C4-2B (cell line): ENCODE results near the gene KCTD13.

Experiments
- CTCF ChIP-seq: fragments of 450-650 bp; conservative IDR thresholded peaks from 2 replicates; pipeline ENCODE4 v1.5.1; 2017; ENCODE audit warnings: mild to moderate bottlenecking
- ZFX ChIP-seq: fragments of 450-650 bp; IDR thresholded peaks from 2 replicates; pipeline ENCODE4 v1.6.1; 2017

DNA sequence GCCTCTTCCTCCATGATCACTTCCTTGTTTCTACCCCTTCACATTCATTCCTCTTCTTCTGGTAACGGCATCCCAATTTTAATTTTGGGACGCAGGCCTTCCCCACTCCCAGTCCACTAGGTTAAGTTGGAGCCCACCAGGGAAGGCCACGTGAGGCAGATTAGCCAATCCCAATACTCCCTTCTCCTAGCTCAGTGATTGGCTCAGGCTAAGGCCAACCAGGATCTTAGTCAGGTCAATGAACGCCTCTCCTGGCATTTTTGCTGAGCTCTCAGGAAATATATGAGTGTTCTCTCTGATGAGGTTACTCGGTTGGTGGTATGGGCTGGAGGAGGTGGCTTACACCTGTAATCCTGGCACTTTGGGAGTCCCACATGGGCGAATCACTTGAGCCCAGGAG is 42.0 kb downstream of the KCTD13 start:
- TF ChIP-seq CTCF, result no peak
- no peak for TF ChIP-seq ZFX
